Mammary epithelial cell (primary cell): ENCODE data around the gene FH.

ENCODE experiments used
- EZH2 ChIP-seq: IDR thresholded peaks from 2 replicates; pipeline ENCODE4 v1.6.1; 2012; ENCODE audit warnings: low read length, inconsistent platforms, borderline replicate concordance
- TF ChIP-seq, protein P1 (sequence below), 2 donors: IDR thresholded peaks in 1 of 2; conservative IDR thresholded peaks in 1 of 2; 2 replicates each; pipeline ENCODE4 v1.5.1; 2011 to 2012; ENCODE audit warnings: inconsistent platforms in 2 of 2, low read length in 2 of 2, mild to moderate bottlenecking in 2 of 2, control low read depth in 1 of 2, low read depth in 1 of 2; ENCODE audit not compliant: insufficient read depth in 1 of 2; ENCODE audit errors: extremely low read depth in 1 of 2

DNA sequence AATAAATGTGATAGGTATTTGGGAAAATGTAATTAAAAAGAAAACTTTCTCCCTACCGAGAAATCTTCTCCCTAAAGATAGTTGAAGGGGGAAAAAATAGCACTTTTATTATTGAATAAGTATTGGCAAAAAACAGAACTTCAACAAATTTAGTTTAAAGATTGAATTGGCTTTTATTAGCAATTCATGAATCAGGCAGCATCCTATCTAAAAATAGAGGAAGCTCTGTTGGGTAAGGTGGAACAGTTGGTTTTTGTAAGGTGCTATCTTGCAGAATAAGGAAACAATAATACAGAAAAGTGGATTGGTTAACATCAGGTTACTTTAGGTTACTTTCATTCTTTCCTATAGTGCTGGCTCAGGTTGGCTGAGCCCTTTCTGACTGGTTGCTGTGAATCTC, 62.8 kb downstream of the FH start:
- TF ChIP-seq, protein P1, sequence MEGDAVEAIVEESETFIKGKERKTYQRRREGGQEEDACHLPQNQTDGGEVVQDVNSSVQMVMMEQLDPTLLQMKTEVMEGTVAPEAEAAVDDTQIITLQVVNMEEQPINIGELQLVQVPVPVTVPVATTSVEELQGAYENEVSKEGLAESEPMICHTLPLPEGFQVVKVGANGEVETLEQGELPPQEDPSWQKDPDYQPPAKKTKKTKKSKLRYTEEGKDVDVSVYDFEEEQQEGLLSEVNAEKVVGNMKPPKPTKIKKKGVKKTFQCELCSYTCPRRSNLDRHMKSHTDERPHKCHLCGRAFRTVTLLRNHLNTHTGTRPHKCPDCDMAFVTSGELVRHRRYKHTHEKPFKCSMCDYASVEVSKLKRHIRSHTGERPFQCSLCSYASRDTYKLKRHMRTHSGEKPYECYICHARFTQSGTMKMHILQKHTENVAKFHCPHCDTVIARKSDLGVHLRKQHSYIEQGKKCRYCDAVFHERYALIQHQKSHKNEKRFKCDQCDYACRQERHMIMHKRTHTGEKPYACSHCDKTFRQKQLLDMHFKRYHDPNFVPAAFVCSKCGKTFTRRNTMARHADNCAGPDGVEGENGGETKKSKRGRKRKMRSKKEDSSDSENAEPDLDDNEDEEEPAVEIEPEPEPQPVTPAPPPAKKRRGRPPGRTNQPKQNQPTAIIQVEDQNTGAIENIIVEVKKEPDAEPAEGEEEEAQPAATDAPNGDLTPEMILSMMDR (conservative IDR thresholded peaks at IDR 0.05 in 1 of 2, IDR thresholded peaks at IDR 0.05 in 1 of 2; ENCODE audit: extremely low read depth in 1 of 2, insufficient read depth in 1 of 2, low read depth in 1 of 2, low read length in 2 of 2): no peak
- TF ChIP-seq EZH2: no peak
